Left ventricle myocardium inferior (tissue), 1 donor: ENCODE data around the gene PTPRN. TPM values are rescaled to one million over a fixed set of nuclear protein-coding genes. Genes with fewer than 3 reads are reported as not detected.
A peak's percentile ranks its signal among the peaks of the same experiment; 100 is the strongest.
"Not testable (repeated sequence)": the region's sequence is repeated elsewhere in the genome, so short reads cannot be mapped to it uniquely, and the experiment has no call there.

ENCODE experiments used
- DNase-seq: peaks from one replicate; pipeline ENCODE4 v3.0.0-alpha.2; 2020
- H3K27ac ChIP-seq: fragments of 200-600 bp; replicated peaks from 2 replicates; pipeline ENCODE4 v1.8.0; 2021
- H3K27me3 ChIP-seq: fragments of 200-600 bp; 2 replicates; pipeline ENCODE4 v1.8.0; 2021; ENCODE audit warnings: low read depth
- H3K36me3 ChIP-seq: fragments of 200-600 bp; 2 replicates; pipeline ENCODE4 v1.8.0; 2021
- H3K4me1 ChIP-seq: fragments of 200-600 bp; 2 replicates; pipeline ENCODE4 v1.8.0; 2021
- H3K4me3 ChIP-seq: fragments of 200-600 bp; 2 replicates; pipeline ENCODE4 v1.8.0; 2021; ENCODE audit warnings: mild to moderate bottlenecking, moderate library complexity
- H3K9me3 ChIP-seq: fragments of 200-600 bp; replicated peaks from 2 replicates; pipeline ENCODE4 v1.8.0; 2021
- intact Hi-C: fragments of 100-400 bp; cut with micrococcal nuclease; formaldehyde crosslinking; loops from one replicate; pipeline ENCODE4 v1.11.0; 2022
- total RNA-seq: library from RNA; stranded (reverse); fragmentation: NEBNext Ultra II Directional; extraction: Animal tissue kit (Norgen Biotek cat#: 25700); gene quantifications from one replicate; pipeline ENCODE4 v1.2.1, GENCODE V29; 2021
- TF ChIP-seq, protein P1 (sequence below): fragments of 200-600 bp; IDR thresholded peaks from 2 replicates; pipeline ENCODE4 v1.8.0; 2021; ENCODE audit warnings: antibody characterized with exemption, mild to moderate bottlenecking, borderline replicate concordance
- donor health status: DM: no; HTN: yes; CAD: no; lungs with severe emphysema.

PTPRN gene
- total RNA-seq, 1 donor from 2014 or later, result 0.11 TPM

DNA sequence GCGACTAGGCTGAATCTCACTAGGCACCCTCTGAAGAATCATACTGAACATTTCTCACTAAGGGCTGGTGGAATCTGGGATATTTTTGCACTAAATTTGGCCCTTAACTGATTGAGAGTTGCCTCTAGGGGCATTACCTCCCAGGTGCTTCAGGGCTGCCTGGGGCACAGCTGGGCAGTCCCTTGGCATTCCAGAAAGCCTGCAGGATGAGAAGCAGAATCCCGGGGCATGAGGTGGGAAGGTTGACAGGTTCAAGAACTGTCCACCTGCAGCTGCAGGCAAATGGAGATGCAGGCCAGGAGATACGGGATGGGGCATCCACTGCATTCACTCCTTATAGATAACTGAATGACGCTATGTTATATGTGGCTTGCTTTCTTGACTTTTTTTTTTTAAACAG, 15.9 kb upstream of the PTPRN start:
- H3K27me3 ChIP-seq, result peaks cover 97% of the 10 kb centered on the region
- H3K36me3 ChIP-seq, result no peaks in the 10 kb centered on the region
- DNase-seq, result no peak
- H3K9me3 ChIP-seq, result no peaks in the 10 kb centered on the region
- TF ChIP-seq, protein P1, sequence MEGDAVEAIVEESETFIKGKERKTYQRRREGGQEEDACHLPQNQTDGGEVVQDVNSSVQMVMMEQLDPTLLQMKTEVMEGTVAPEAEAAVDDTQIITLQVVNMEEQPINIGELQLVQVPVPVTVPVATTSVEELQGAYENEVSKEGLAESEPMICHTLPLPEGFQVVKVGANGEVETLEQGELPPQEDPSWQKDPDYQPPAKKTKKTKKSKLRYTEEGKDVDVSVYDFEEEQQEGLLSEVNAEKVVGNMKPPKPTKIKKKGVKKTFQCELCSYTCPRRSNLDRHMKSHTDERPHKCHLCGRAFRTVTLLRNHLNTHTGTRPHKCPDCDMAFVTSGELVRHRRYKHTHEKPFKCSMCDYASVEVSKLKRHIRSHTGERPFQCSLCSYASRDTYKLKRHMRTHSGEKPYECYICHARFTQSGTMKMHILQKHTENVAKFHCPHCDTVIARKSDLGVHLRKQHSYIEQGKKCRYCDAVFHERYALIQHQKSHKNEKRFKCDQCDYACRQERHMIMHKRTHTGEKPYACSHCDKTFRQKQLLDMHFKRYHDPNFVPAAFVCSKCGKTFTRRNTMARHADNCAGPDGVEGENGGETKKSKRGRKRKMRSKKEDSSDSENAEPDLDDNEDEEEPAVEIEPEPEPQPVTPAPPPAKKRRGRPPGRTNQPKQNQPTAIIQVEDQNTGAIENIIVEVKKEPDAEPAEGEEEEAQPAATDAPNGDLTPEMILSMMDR, result no peak
- intact Hi-C loops, result no loop called here
- H3K4me3 ChIP-seq, result no peak overlapping the region
- H3K27ac ChIP-seq, result no peak overlapping the region
- no peaks in the 10 kb centered on the region for H3K4me1 ChIP-seq

DNA sequence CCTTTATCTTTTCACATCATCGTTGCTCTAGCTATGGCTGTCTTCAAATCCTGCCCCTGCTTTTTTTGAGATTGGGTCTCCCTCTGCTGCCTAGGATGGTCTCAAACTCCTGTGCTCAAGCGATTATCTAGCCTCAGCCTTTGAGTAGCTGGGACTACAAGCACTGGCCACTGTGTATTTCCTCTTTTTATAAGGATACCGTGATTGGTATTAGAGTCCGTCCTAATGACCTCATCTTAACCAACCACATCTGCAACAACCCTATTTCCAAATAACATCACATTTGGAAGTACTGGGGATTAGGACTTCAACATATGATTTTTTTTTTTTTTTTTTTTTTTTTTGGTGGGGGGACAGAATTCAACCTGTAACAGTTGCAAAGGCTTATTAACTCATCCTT, 14.2 kb upstream of the PTPRN start:
- H3K27ac ChIP-seq, result no peak overlapping the region
- no peaks in the 10 kb centered on the region for H3K9me3 ChIP-seq
- H3K4me1 ChIP-seq, result no peaks in the 10 kb centered on the region
- no peaks in the 10 kb centered on the region for H3K36me3 ChIP-seq
- TF ChIP-seq, protein P1, result no peak
- intact Hi-C loops, result no loop called here
- H3K4me3 ChIP-seq, result no peak overlapping the region
- DNase-seq, result no peak
- H3K27me3 ChIP-seq, result peaks cover 97% of the 10 kb centered on the region

DNA sequence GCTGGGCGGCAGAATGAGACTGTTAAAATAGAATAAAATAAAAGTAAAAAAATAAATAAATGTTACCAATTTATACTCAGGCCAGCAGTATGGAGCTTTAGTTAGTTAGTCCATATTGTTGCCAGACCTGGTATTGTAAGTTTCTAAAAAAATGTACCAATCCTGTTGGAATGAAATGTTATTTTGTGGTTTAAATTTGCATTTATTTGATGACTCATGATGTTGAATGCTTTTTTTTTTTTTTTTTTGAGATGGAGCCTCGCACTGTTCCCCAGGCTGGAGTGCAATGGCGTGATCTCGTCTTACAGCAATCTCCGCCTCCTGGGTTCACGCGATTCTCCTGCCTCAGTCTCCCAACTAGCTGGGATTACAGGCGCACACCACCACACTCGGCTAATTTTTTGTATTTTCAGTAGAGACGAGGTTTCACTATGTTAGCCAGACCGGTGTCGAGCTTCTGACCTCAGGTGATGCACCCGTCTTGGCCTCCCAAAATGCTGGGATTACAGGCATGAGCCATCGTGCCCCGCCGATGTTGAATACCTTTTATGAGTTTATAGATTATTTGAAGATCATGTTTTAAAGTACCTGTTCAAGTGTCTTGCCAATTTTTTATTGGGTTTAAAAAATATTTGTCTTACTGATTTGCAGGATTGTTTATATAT, 5.7 kb upstream of the PTPRN start:
- no peak overlapping the region for H3K27ac ChIP-seq
- H3K36me3 ChIP-seq, result no peaks in the 10 kb centered on the region
- H3K27me3 ChIP-seq, result peaks cover 82% of the 10 kb centered on the region
- TF ChIP-seq, protein P1, result no peak
- H3K9me3 ChIP-seq, result no peaks in the 10 kb centered on the region
- intact Hi-C loops, result no loop called here
- DNase-seq, result no peak
- H3K4me3 ChIP-seq, result no peak overlapping the region
- no peaks in the 10 kb centered on the region for H3K4me1 ChIP-seq

DNA sequence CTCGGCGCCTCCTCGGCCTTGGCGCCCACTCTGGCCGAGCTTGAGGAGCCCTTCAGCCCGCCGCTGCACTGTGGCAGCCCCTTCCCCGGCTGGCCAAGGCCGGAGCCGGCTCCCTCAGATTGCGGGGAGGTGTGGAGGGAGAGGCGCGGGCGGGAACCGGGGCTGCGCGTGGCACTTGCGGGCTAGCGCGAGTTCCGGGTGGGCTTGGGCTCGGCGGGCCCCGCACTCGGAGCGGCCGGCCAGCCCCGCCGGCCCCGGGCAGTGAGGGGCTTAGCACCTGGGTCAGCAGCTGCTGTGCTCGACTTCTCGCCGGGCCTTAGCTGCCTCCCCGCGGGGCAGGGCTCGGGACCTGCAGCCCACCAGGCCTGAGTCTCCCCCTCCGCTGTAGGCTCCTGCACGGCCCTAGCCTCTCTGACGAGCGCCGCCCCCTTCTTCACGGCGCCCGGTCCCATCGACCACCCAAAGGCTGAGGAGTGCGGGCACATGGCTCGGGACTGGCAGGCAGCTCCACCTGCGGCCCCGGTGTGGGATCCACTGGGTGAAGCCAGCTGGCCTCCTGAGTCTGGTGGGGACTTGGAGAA, 3.6 kb upstream of the PTPRN start:
- H3K4me3 ChIP-seq, intact Hi-C loops, H3K36me3 ChIP-seq, H3K27ac ChIP-seq, DNase-seq, H3K4me1 ChIP-seq, H3K9me3 ChIP-seq: not testable (repeated sequence)
- H3K27me3 ChIP-seq, result peaks cover 83% of the 10 kb centered on the region

DNA sequence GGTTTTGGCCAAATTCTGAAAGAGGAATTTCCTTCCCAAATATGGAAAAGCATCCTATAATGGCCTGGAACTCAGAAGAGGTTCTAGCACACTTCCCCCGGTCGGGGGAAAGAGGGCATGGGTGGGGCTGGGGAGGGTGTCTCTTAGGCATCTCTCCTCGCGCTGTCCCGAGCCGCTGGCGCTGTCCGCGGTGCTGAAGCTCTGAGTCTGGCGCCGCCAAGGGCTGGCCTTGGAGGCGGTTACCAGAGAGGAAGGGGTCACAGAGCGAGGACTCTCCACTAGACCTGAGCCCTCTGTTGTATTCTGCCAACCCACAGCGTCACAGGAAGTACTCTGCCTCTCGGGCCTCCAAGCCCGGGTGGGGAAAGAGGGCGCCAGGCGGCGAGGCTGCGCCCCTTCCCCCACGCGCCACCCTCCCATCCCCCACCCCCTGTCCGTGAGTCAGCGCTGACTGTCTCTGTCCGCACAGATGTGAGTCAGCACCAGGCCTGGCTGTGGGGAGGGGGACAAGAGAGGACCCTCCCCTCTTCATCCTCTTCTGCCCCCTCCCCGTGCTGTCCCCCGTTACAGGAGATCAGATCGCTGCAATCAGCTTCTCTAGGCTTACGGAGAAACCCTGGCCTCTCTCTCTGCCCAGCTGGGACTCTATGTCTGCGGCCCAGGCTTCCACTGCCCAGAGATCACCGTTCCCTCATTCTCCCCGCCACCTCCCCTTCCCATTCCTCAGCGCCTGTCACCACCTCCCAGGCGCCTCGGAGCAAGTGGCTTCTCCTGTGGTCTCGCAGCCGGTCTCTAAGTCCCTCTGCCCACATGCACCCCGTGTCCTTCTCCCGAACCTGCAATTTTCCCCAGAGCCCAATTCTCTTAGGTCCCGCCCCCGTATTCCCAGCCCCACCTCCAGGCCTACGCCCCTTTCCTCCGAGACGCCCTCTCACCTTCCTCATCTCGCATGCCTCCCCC, 779 bp downstream of the PTPRN start:
- Histone ChIP-seq H3K27ac (no peak overlapping the region), H3K4me1 (no peaks in the 10 kb centered on the region), H3K27me3 (peaks cover 99% of the 10 kb centered on the region), H3K36me3 (no peaks in the 10 kb centered on the region), H3K9me3 (no peaks in the 10 kb centered on the region), H3K4me3 (no peak overlapping the region)
- intact Hi-C loops, result no loop called here
- DNase-seq, result peak; percentile 63
- TF ChIP-seq, protein P1, result no peak
